Gastrocnemius medialis (tissue), 4 donors: ENCODE measurements around the gene MARCHF6.

Experiments
- CTCF ChIP-seq, 5 experiments: fragments of 450-650 bp in 3 of 5; fragments of 200-600 bp in 2 of 5; sonication (generic) in 2 of 5; IDR thresholded peaks in 4 of 5; conservative IDR thresholded peaks in 1 of 5; 1 replicate in 4 of 5; 2 replicates in 1 of 5; pipeline ENCODE4 v1.5.1; 2016 to 2019; ENCODE audit warnings: antibody characterized with exemption in 5 of 5, mild to moderate bottlenecking in 3 of 5, moderate library complexity in 3 of 5
- POLR2A ChIP-seq, 2 donors: fragments of 450-650 bp; IDR thresholded peaks; one replicate each; pipeline ENCODE4 v1.6.1; 2017; ENCODE audit warnings: antibody characterized with exemption in 2 of 2, mild to moderate bottlenecking in 2 of 2, moderate library complexity in 2 of 2

DNA sequence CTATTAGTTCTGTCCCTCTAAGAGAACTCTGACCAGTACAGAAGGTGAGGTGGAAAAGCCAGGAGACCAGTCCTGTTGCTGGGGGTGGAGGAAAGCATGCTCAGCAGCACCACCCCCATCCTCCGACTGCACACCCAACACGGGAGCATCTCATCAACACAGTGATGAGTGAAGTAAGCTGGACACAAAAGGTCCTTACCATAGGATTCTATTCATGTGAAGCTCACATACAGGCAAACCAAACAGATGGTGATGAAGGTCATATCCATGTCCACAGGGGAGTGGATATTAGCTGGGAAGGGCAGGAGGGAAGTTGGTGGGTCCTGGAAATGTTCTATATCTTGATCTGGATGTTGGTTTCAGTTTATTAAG lies 14.8 kb upstream of the MARCHF6 start:
- no peak for TF ChIP-seq POLR2A (IDR thresholded peaks at IDR 0.05)
- TF ChIP-seq CTCF (IDR thresholded peaks at IDR 0.05 in 4 of 5, conservative IDR thresholded peaks at IDR 0.05 in 1 of 5): no peak
